ENCODE measurements around the gene TTLL13.

DNA sequence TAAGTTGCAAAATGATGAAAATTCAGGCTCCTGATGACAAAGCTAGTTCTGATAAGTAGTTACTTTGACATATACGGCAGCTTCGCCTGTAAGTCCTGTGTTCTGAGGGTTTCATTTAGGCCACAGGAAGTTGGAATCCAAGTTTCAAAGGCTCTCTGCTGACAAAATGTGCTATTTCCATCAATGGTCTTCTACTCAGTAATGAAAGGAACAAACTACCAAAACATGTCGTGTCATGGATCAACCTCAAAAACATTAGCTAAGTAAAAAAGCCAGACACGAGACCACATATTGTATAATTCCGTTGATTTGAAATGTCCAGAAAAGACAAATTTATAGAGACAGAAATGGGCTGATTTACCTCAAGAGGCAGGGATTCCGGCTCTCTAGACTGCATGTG is 38.6 kb downstream of the TTLL13 start:
- TF ChIP-seq RNF2 (IDR thresholded peaks at IDR 0.05) (no peak), CBX3 (IDR thresholded peaks at IDR 0.05; ENCODE audit: borderline replicate concordance in 1 of 2, low read length in 2 of 2) (no peak), EZH2 (IDR thresholded peaks at IDR 0.05; ENCODE audit: borderline replicate concordance, low read depth, low read length) (no peak)

Measured in K562 (cell line).